Body of pancreas (tissue), 4 donors: ENCODE results near the gene KRT6A. TPM values are rescaled to one million over a fixed set of nuclear protein-coding genes. Genes with fewer than 3 reads are reported as not detected.
"Not testable (repeated sequence)": the region's sequence is repeated elsewhere in the genome, so short reads cannot be mapped to it uniquely, and the experiment has no call there.

Experiments used
- ATAC-seq: fragments of 150-250 bp; one replicate; pipeline ENCODE4 v1.9.1; 2016
- DNase-seq, 4 donors: peaks; one replicate each; pipeline ENCODE4 v3.0.0-alpha.2; 2019
- H3K27ac ChIP-seq, 4 donors: fragments of 200-600 bp; sonication (generic); 1 replicate in 3 of 4; 2 replicates in 1 of 4; pipeline versions ENCODE4 v1.5.1 to v1.6.1; 2016 to 2019; ENCODE audit warnings: mild to moderate bottlenecking in 1 of 4, mixed read lengths in 1 of 4, moderate library complexity in 1 of 4
- H3K27me3 ChIP-seq, 2 donors: fragments of 200-600 bp; sonication (generic); one replicate each; pipeline ENCODE4 v1.6.0; 2016; ENCODE audit warnings: mild to moderate bottlenecking in 1 of 2
- H3K36me3 ChIP-seq, 2 donors: fragments of 200-600 bp; sonication (generic); replicated peaks in 1 of 2; 2 replicates each; pipeline ENCODE4 v1.5.1; 2016; ENCODE audit warnings: low read depth in 2 of 2; ENCODE audit not compliant: insufficient read depth in 1 of 2
- H3K4me1 ChIP-seq: fragments of 200-600 bp; sonication (generic); one replicate; pipeline ENCODE4 v1.6.0; 2016
- H3K4me3 ChIP-seq, 2 donors: fragments of 200-600 bp; sonication (generic); 1 replicate in 1 of 2; 2 replicates in 1 of 2; pipeline ENCODE4 v1.5.1; 2016 to 2019
- H3K9me3 ChIP-seq, 3 donors: fragments of 200-600 bp; sonication (generic); 1 replicate in 2 of 3; 2 replicates in 1 of 3; pipeline ENCODE4 v1.5.1; 2016
- POLR2A ChIP-seq, 3 donors: fragments of 450-650 bp; IDR thresholded peaks; one replicate each; pipeline ENCODE4 v1.6.1; 2016; ENCODE audit warnings: antibody characterized with exemption in 3 of 3, mild to moderate bottlenecking in 2 of 3
- WGBS, 2 donors: methylation state at CpG; one replicate each; pipeline ENCODE4 v1.1.5; 2017; 5-methylcytosine and 5-hydroxymethylcytosine counted together
- intact Hi-C: fragments of 100-400 bp; cut with DNase I; formaldehyde crosslinking; loops from one replicate; pipeline ENCODE4 v1.15.1; 2023
- total RNA-seq, 2 donors: library from RNA; depleted of rRNA; stranded (reverse); fragments of >200 nt; gene quantifications; one replicate each; pipeline ENCODE4 v1.1.0, GENCODE V29; 2016
- TF ChIP-seq, protein P1 (sequence below), 7 experiments: fragments of 450-650 bp in 4 of 7; fragments of 200-600 bp in 3 of 7; sonication (generic) in 3 of 7; IDR thresholded peaks; one replicate each; pipeline ENCODE4 v1.5.1; 2016 to 2019; ENCODE audit warnings: antibody characterized with exemption in 7 of 7

KRT6A gene
- total RNA-seq, 2 donors from 2014 or later: not detected

DNA sequence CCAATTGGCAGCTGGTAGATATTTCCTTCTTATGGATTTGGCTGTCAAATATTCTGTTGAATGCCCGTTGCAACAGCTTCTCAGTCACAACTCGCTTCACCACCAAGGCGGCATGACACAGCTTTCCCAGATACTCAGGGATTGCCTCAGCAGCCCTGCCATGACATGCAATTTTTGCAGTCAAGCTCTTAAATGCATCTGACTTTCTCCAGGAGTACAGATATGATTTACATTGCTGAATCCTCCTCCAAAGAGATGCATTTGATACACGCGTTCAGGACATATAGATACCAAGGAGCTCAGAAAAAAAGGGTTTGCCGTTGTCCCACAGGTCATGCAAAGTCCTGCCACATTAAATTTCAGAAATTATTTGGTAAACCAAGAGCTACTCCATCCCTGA lies 20.7 kb upstream of the KRT6A start:
- Histone ChIP-seq H3K4me1 (no peaks in the 10 kb centered on the region), H3K4me3 (no peak overlapping the region), H3K9me3 (no peaks in the 10 kb centered on the region), H3K27ac (no peak overlapping the region), H3K27me3 (no peaks in the 10 kb centered on the region), H3K36me3 (no peaks in the 10 kb centered on the region)
- DNase-seq: no peak
- intact Hi-C loops: loop anchor here (10.0 kb wide), 1 partner anchor 359 kb away; no protein-coding TSS in a partner anchor
- TF ChIP-seq, protein P1, sequence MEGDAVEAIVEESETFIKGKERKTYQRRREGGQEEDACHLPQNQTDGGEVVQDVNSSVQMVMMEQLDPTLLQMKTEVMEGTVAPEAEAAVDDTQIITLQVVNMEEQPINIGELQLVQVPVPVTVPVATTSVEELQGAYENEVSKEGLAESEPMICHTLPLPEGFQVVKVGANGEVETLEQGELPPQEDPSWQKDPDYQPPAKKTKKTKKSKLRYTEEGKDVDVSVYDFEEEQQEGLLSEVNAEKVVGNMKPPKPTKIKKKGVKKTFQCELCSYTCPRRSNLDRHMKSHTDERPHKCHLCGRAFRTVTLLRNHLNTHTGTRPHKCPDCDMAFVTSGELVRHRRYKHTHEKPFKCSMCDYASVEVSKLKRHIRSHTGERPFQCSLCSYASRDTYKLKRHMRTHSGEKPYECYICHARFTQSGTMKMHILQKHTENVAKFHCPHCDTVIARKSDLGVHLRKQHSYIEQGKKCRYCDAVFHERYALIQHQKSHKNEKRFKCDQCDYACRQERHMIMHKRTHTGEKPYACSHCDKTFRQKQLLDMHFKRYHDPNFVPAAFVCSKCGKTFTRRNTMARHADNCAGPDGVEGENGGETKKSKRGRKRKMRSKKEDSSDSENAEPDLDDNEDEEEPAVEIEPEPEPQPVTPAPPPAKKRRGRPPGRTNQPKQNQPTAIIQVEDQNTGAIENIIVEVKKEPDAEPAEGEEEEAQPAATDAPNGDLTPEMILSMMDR (IDR thresholded peaks at IDR 0.05): no peak
- TF ChIP-seq POLR2A (IDR thresholded peaks at IDR 0.05): no peak
- 72 to 87% methylated on average over 6 of the region's 6 CpGs for WGBS, 2 donors
- no peak for ATAC-seq

DNA sequence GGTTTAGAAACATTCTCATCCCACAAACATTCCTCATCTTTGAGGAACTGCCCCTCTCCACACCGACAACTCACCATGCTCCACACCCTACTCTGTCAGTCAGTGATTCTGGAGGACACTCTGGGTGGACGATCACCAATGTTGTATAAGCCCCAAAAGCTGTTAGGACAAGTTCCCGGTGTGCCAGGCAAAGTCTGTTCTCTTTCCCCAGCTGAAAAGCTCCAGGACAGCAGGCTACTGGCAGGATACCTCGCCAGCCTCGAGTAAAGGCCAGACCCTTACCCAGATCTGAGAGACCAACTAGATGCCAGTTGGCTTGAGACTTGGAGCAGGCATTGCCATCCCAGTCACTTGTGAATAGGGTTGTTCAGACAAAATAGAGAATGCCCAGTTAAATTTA lies 15.2 kb upstream of the KRT6A start:
- no peak overlapping the region for H3K27ac ChIP-seq
- ATAC-seq (no peak), DNase-seq (no peak)
- TF ChIP-seq POLR2A (IDR thresholded peaks at IDR 0.05): no peak
- TF ChIP-seq, protein P1 (IDR thresholded peaks at IDR 0.05): no peak
- H3K9me3 ChIP-seq: no peaks in the 10 kb centered on the region
- H3K4me3 ChIP-seq: no peak overlapping the region
- H3K27me3 ChIP-seq: no peaks in the 10 kb centered on the region
- no peaks in the 10 kb centered on the region for H3K36me3 ChIP-seq
- intact Hi-C loops: no loop called here
- WGBS, 2 donors: 59 to 74% methylated on average over 5 of the region's 5 CpGs
- H3K4me1 ChIP-seq: no peaks in the 10 kb centered on the region

DNA sequence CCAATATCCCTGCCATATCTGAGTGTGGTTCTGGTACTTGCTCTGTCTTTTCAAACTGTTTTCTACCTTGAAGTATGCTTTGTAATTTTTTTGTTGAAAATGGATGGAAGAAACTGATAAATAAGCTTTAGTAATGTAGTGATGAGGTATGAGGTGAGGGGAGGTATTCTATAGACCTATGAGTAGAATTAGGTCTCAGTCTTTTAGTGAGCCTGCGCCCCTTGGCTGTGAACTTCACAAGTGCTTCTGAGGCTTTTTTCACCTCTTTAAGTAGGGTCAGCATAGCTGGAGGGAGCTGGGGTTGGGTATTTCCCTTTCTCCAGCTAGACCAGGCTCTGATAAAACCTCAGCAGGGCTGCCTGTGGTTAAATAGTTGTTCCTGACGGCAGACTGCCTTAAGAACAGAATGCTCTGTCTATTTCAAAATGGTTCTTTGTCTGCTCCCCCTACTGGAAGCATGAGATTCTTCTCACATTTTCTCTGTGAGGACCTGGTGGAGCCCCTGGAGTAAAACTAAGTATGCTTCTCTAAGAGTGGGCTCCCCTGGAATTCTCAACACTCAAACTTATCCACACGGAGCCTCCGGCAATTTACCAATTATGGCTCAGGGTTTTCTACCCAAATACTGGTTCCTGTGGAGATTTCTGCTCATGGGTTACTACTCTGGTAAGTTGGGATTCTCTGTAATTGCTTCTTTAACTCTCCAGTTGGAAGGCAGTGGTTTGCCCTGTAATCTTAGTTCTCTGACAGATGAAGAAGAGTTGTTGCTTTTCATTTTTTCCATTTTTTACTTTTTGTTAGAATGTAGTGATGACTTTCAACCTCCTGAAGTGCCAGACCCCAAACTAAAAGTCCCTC lies 14.0 kb upstream of the KRT6A start:
- Histone ChIP-seq H3K27ac (no peak overlapping the region), H3K4me3 (no peak overlapping the region), H3K4me1 (no peaks in the 10 kb centered on the region), H3K27me3 (no peaks in the 10 kb centered on the region), H3K36me3 (no peaks in the 10 kb centered on the region), H3K9me3 (no peaks in the 10 kb centered on the region)
- TF ChIP-seq, protein P1 (IDR thresholded peaks at IDR 0.05): peak; percentile 40 to 63 (median 55)
- TF ChIP-seq POLR2A (IDR thresholded peaks at IDR 0.05): no peak
- DNase-seq (peak in 1 of 4 donors; percentile 37), ATAC-seq (peak; percentile 80)
- intact Hi-C loops: no loop called here
- WGBS, 2 donors: 22 to 30% methylated on average over 4 of the region's 4 CpGs

DNA sequence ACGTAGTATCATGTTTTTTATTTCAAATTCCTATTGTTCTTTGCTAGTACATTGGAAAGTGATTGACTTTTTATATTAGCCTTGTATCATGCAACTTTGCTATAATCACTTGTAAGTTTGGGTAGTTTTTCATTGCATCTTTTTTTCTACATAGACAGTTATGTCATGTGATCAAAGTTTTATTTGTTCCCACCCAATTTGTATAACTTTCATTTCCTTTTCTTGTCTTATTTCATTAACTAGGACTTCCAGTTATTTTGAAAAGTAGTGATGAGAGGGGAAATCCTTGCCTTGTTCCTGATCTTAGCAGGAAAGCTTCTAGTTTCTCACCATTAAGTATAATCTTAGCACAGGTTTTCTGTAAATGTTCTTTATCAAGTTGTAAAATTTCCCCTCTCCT lies 9.8 kb upstream of the KRT6A start:
- Histone ChIP-seq H3K27ac (no peak overlapping the region), H3K27me3 (no peaks in the 10 kb centered on the region), H3K9me3 (no peaks in the 10 kb centered on the region), H3K4me3 (no peak overlapping the region), H3K36me3 (no peaks in the 10 kb centered on the region), H3K4me1 (no peaks in the 10 kb centered on the region)
- TF ChIP-seq, protein P1 (IDR thresholded peaks at IDR 0.05): peak in 1 of 7 experiments; percentile 1
- TF ChIP-seq POLR2A (IDR thresholded peaks at IDR 0.05): no peak
- ATAC-seq (no peak), DNase-seq (no peak)
- WGBS, 2 donors: 85 to 88% methylated on average over 1 of the region's 1 CpG
- intact Hi-C loops: no loop called here

DNA sequence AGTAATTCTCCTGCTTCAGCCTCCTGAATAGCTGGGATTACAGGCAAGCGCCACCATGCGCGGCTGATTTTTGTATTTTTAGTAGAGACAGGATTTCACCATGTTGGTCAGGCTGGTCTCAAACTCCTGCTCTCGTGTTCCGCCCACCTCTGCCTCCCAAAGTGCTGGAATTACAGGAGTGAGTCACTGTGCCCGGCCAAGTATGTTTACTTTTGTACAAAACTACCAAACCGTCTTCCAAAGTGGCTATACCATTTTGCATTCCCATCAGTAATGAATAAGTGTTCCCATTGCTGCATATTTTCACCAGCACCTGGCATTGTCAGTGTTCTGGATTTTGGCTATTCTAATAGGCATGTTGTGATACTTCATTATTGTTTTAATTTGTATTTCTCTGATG lies 8.4 kb upstream of the KRT6A start:
- Histone ChIP-seq H3K27me3 (no peaks in the 10 kb centered on the region), H3K36me3 (no peaks in the 10 kb centered on the region), H3K4me3 (no peak overlapping the region), H3K27ac (no peak overlapping the region), H3K9me3 (no peaks in the 10 kb centered on the region), H3K4me1 (no peaks in the 10 kb centered on the region)
- WGBS, 2 donors: 71 to 85% methylated on average over 7 of the region's 7 CpGs
- TF ChIP-seq POLR2A (IDR thresholded peaks at IDR 0.05): no peak
- TF ChIP-seq, protein P1 (IDR thresholded peaks at IDR 0.05): no peak
- DNase-seq (no peak), ATAC-seq (no peak)
- intact Hi-C loops: no loop called here

DNA sequence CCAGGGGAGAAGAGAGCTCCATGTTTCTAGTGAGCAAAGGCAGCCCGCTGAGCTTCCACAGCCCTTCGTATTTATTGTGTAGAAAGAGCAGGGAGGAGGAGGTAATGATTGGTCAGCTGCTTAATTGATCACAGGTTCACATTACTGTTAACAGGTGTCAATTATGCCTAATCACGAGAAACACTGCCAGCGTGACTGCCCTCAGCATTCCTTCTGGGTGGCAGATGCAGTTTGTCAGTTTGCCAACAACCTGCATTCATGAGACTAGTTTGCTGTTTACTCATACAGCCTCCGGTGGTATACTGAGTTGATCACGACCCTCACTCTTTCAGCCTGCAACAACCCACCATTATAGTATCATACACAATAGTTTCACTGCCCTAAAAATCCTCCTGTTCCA lies 7.5 kb upstream of the KRT6A start:
- H3K9me3 ChIP-seq: not testable (repeated sequence)
- WGBS, 2 donors: 40 to 44% methylated on average over 6 of the region's 6 CpGs

More for the DNA sequence above, 7.5 kb upstream of the KRT6A start:
- H3K4me1 ChIP-seq, H3K27ac ChIP-seq, H3K4me3 ChIP-seq, intact Hi-C loops, H3K27me3 ChIP-seq, ATAC-seq, DNase-seq, H3K36me3 ChIP-seq: not testable (repeated sequence)
